GM18868 (cell line): ENCODE data around the gene ACTR10.
"Not testable (repeated sequence)": the region's sequence is repeated elsewhere in the genome, so short reads cannot be mapped to it uniquely, and the experiment has no call there.

Experiments
- ATAC-seq: cut with Tn5 transposase; IDR thresholded peaks from one replicate; pipeline ENCODE4 v1.9.1; 2021; ENCODE audit warnings: mild to moderate bottlenecking, moderate library complexity; ENCODE audit not compliant: unreplicated experiment

Gene ACTR10

DNA sequence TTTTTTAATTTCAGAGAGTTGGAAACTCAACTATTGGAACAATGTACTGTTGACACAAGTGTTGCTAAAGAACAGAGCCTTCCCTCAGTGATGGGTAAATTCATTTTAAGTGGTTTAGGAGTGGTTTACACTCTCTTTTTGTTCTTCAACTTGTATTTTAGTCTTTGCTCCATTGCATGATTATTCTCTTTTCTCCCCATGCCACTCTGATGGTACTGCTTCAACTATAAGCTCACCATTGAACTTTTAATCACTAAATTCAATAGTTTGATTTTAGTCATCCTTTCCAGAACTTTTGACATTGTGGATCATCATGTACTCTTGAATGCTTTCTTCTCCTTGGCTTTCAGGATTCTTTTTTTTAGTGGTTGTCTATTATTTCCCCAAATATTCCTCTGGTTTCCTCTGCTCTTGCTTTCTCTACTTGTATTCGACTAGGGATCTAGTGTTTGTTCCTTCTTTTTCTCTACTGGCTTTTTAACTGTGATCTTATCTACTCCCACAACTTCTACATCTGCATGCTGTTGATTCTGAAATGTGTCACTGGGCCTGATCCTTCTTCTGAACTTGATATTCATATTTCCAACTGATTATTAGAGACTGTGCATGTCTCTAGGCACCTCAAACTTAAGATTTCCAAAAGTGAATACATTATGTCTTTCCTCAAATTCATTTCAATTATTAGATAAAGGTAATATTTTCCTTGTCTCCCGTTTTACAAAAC, 15.4 kb downstream of the ACTR10 start:
- ATAC-seq, result no peak

GRCh38 chr14:58216544-58216943, 16.6 kb downstream of the ACTR10 start:
- no peak for ATAC-seq

GRCh38 chr14:58227096-58227819, 27.3 kb downstream of the ACTR10 start:
- no peak for ATAC-seq

DNA sequence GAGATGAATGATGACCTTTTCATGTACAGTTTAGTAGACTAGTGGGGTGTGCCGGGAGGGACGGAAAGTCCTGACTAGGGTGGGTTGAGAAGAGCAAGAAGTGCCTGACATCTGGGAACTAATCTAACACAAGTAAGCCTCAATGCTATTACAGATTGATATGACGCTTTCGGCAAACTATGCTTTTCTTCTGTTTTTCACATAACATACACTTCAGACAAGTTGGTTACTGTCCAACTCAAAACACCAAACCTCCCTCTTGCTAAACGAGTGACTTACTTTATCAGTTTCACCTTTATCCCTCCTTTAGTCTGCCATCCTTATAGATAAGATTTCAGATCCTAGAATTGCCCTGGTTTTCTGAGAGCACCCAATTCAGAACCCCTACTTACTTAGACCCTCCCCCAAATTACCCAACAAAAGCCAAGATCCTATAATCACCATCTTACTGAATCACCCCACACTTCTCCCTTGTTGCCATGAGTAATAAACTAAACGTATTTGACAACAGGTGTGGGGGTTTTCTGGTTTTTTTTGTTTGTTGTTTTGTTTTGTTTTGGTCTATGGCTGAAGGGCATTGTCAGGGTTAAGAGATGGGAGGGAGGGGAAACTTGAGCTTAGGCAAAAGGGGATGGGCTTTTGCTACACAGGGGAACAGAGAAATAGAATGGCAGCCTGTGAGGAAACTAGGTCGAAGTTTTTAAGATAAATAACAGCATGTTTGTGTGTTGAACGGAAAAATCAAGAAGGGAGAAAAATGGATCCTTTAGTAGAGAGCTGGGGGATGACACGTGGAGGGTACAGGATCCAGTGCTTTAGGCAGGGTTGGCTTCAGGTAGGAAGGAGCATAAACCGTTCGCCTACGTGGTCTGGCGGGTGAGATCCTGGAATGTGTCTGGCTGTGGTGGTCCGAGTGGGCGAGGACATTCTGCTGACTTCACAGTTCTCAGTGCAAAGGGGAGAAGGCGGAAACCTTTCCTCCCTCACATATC, 38.6 kb downstream of the ACTR10 start:
- ATAC-seq, result no peak

- ATAC-seq, result no peak
These were observed 39.6 kb downstream of the ACTR10 start for GRCh38 chr14:58239244-58240195.

- ATAC-seq, result peak; percentile 36
These were observed 44.0 kb downstream of the ACTR10 start for GRCh38 chr14:58243790-58244555.

- ATAC-seq, result peak; percentile 93
These were observed 44.8 kb downstream of the ACTR10 start, which contains the start of gene PSMA3 for GRCh38 chr14:58244556-58245387. Gene PSMA3 (plus strand): TSS chr14:58244843. CDS start chr14:58244921, 78 bp downstream.

- ATAC-seq, result no peak
These were observed 45.6 kb downstream of the ACTR10 start for GRCh38 chr14:58245562-58245961.

GRCh38 chr14:58249611-58250010, 49.7 kb downstream of the ACTR10 start:
- no peak for ATAC-seq

DNA sequence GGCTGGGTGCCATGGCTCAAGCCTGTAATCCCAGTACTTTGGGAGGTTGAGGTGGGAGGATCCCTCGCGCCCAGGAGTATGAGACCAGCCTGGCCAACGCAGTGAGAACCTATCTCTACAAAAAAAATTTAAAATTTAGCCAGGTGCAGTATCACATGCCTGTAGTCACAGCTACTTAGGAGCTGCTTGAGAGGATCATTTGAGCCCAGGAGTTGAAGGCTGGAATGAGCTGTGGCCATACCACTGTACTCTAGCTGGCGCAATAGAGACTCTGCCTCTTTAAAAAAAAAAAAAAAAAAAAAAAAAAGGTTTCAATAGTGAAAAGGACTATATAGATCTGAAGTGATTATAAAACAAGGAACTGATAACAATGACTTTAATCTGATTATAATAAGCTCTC, 58.2 kb downstream of the ACTR10 start:
- no peak for ATAC-seq

- not testable (repeated sequence) for ATAC-seq
These were observed 62.1 kb downstream of the ACTR10 start for GRCh38 chr14:58262005-58262404.

GRCh38 chr14:58265401-58265800, 65.5 kb downstream of the ACTR10 start:
- ATAC-seq, result no peak

DNA sequence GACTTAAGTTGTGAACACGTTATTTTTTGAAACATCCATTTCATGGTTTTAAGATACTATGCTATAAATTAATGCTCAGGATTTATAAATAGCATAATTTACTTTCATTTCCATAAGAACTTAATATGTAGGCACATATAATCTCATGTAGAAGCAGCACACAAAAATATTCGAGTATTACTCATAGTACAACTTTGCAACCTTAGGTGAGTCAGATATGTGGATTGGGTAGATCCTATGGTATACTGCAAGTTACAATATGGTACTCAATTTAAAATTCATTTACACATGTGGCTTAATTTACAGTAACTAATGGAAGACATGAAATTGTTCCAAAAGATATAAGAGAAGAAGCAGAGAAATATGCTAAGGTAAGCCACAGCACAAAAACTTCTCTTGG, 70.7 kb downstream of the ACTR10 start:
- no peak for ATAC-seq

DNA sequence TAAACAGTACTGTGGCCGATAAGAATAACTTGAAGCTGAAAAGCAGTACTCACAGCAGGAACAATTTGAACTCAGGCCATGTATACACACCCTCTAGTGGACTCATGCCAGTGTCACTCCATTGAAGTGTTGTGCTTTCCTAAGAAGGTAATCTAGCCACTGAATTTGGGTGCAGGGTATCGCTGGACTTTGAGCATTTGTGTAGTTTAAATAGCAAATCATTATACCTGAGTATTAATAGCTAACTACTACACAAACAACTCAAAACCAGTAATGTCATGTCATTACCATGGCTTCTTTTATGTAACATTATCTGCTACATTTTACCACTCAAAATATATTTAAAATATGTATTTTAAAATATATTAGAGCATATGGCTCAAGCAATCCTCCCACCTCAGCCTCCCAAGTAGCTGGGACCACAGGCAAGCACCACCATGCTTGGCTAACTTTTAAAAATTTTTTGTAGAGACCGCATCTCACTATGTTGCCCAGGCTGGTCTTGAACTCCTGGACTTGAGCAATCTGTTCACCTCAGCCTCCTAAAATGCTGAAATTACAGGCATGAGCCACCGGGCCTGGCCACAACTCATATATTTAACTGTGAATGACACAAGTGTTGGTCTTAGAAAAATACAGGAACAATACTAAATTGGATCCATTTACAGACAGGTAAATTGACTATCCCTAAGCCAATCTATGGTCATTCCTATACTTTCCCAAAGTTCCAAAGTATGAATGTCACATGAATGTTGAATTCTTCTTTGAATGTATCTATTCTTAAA, 72.8 kb downstream of the ACTR10 start:
- ATAC-seq, result no peak

DNA sequence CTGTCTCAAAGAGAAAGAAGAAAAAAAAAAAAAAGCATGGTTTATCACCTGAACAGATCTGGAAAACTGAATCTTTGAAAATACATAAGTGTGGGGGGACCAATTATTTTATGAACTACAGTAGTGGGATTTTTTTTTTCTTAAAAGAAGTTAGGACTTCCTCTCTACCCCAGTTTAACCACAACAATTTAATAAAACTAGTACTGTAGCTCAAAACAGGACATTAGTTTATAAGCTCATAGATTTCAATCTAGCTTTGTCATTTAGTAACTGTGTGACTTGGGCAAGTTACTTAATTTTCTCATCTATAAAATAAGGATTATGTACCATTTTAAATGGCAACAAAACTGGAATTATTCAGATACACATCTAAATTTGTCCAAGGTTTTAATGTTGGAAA, 74.9 kb downstream of the ACTR10 start:
- ATAC-seq, result no peak

- ATAC-seq, result no peak
These were observed 75.7 kb downstream of the ACTR10 start for GRCh38 chr14:58275527-58276190.

DNA sequence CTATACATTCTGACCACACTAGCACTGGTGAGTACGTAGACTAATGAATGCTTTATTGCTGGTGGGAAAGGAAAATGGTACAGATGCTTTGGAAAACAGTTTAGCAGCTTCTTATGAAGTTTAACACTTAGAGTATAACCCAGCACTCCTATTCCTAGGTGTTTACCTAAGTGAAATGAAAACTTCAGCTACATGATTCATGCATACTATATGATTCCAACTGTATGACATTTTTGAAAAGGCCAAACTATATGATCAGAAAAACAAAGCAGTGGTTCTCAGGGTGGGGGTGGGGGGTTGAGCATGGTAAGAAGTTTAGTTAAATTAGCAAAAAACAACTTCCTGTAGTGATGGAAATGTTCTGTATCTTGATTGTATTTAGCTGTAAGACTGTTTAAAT, 76.3 kb downstream of the ACTR10 start:
- no peak for ATAC-seq
